Ecto neural progenitor cell (in vitro differentiated cells): Measurements from ENCODE around the gene ENTPD8.
"Not testable (repeated sequence)": the region's sequence is repeated elsewhere in the genome, so short reads cannot be mapped to it uniquely, and the experiment has no call there.

ENCODE experiments used
- DNase-seq: peaks from one replicate; pipeline ENCODE4 v3.0.0-alpha.2; 2018; ENCODE audit warnings: low spot score

Gene ENTPD8

DNA sequence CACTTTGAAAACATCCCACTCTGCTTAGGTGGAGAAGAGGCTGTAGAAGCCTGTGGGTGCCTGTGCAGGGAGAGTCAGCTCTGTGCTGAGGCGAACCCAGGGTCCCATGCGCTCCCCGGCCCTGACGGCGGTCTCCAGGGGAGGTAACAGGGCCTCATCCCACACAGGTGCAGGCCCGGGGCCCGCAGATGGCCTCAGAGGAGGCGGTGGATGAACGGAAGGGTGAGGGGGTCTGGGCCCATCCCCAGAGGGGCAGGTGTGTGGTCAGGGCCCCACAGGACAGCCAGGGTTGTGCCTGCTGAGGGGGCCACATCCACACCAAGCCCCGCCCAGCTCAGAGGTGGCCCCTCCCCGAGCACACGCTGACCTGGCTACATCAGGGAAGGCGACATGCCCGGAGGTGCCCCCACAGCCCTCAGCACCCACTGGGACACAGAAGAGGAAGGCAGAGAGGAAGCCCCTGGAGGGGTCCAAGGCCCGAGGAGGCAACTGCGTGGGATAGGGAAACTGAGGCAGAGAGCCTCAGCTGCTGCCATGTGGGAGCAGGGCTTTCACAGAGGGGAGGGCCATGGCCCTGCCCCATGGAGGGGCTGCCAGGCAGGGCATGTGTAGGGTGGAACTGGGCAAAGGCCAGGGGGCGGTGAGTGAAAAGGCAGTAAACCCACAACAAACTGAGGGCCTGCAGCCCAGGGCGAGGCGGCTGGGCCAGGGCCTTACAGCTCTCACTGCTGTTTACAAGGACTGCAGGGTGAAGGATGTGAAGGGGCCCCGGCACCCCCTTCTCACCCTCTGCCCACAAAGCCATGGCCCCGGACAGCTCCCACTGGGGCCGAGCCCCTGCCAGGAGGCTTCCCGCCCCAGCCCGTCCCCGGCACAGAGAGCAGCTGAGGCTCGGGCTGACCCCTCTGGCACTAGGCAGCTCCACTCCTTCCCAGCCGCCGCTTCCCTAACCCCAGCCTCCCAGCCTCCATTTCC, 47.7 kb downstream of the ENTPD8 start:
- no peak for DNase-seq

DNA sequence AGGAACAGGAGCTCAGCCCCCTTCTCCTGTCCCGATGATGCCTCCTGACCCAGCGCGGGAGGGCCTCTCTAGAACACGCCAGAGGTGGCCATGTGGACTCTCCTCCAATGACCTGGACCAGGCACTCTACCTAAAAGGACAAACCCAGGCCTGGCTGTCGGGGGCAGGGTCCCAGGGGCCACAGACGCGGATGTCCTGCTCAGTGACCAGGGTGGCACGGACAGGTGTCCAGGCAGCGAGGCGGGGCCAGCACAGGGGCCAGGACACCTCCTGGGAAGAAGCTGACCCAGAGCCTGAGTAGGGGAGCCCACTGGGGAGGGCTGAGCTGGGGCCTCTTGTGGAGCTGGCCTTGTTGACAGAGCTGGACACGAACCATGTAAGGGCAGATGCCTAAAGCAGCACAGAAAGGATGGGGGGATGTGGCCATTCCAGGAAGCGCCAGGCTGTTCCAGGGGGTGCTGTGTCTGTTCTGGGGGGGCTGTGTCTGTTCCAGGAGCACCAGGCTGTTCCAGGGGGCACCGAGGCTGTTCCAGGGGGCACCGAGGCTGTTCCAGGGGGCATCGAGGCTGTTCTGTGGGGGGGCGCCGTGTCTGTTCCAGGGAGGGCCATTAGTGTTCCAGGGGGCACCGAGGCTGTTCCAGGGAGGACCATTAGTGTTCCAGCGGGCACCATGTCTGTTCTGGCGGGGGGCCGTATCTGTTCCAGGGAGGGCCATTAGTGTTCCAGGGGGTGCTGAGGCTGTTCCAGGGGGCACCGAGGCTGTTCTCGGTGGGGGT, 48.7 kb downstream of the ENTPD8 start:
- DNase-seq: no peak

DNA sequence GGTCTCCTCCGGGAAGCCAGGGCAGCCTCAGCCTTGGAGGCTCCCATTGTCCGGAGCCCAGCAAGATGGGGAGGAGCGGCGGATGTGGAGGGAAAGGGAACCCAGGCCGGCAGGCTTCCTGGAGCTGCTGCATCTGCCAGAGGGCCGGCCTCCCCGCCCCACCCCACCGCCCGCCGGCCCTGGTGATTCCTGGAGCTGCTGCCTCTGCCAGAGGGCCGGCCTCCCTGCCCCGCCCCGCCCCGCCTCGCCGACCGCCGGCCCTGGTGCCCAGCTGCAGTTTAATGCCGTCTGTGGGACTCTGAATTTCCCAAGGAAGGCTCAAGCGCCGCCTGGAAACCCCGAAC, 49.8 kb downstream of the ENTPD8 start:
- DNase-seq: no peak

DNA sequence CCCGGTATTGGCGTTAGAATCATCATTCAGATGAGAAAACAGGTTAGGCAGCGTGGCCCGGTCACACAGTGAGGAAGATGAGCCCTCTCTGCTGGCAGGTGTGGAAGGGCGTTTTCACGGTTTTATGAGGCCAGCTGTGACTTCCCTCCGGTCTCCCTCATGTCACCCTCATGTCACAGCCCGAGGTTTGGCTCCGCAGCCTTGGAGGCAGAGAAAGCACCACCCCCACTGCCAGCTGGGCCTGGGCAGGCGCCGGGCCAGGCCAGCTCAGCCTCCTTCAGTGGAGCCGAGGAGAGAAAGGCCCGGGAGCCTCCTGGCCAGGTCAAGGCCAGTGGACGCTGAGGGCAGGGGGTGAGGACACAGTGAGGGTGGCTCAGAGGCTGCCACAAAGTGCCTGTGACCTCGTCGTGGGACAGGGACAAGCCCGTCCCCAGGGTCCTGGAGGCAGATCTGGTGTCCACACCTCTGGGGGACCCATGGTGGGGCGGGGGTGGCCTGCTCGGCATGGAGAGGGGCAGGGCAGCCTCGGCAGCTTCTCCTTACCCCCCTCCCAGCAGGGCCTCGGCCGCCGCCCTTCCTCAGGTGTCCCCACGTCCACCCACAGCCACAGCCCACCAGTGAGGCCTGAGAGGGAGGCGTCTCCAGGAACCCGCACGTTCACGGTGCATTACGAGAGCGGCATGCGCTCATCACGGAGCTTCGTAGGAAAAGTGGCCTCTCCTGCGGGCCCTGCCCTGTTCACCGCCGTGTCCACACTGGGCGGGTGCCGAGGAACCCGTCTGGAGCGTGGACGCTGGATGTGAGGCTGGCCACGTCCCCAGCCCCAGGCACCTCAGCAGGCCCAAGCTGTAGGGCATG, 50.4 kb downstream of the ENTPD8 start:
- no peak for DNase-seq

DNA sequence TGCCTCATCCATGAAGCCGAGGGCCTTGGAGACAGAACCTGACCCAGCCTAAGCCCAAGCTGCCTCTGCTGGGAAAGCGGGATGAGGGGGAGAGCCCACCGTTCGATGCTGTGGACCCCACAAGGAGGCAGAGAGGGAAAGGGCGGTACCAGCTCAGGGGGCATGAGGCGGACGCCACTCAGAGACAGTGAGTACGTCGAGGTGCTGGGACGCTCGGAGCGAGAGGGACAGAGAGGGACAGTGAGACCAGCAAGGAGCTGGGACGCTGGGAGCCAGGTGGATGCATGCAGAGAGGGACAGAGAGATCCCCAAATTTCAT, 51.8 kb downstream of the ENTPD8 start:
- DNase-seq: no peak

DNA sequence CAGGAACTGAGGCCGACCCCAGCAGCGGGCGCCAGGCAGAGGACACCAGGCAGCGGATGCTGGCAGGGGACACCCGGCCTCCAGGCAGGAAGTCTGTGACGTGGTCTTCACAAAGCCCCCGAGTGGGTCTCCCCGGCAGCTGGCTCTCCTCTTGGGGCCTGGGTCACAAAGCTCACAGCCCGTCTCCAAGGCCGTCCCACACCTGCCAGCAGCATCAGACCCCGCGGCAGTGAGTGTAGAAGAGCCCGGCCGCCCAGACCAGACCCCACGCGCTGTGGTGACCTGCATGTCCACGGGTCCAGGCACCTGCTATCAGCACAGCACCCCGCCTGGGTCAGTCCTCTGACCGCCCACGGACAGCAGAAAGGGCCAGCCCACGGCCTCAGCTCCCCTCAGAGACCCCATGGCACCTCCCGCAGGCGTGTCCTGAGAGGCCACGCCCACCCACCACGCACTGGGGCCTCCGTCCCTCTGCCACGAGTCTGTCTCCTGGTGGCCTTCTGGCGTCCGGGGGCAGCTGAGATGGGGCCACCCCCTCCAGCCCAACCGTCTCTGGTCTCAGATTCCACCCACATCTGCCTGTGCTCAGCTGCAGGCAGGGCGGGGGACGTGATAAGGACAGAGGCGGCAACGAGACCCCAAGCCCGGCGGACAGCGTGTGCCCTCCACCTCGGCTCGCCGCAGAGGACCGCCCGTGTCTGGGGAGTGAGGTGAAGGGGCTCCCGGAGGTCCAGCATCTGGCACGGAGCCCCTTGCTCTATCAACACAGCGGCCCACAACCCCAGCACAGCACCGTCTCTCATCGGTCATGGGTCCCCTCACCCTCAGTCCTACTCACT, 52.3 kb downstream of the ENTPD8 start:
- DNase-seq: no peak

DNA sequence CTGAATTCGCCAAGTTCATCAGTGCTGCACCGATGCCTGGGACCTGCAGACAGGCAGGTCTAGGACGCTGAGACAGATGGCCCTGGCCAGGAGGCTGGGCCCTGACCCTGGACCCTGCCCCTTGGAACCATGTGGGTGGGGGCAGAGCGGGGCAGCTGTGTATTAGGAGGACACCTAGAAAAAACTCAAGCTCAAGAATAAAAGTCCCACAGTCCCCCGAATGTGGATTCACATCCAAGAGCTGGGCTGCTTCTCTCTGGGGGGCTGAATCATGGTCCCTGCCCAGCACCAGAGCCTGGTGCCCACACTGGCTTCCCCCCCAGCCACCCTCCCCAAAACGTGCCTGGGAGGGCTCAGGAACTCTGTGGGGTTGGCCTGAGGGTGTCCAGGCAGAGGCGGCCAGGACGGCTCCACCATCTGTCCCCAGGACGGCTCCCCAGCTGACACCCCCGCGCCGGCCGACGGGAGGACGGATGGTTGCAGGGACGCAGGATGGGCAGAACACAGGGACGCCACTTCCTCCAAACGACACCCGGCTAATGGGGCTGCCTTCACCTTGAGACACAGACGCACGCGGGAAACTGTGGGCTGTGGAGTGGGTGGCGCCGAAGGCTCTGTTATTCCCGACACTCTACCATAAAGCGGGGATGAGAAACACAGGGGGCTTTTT, 53.1 kb downstream of the ENTPD8 start:
- DNase-seq: no peak

DNA sequence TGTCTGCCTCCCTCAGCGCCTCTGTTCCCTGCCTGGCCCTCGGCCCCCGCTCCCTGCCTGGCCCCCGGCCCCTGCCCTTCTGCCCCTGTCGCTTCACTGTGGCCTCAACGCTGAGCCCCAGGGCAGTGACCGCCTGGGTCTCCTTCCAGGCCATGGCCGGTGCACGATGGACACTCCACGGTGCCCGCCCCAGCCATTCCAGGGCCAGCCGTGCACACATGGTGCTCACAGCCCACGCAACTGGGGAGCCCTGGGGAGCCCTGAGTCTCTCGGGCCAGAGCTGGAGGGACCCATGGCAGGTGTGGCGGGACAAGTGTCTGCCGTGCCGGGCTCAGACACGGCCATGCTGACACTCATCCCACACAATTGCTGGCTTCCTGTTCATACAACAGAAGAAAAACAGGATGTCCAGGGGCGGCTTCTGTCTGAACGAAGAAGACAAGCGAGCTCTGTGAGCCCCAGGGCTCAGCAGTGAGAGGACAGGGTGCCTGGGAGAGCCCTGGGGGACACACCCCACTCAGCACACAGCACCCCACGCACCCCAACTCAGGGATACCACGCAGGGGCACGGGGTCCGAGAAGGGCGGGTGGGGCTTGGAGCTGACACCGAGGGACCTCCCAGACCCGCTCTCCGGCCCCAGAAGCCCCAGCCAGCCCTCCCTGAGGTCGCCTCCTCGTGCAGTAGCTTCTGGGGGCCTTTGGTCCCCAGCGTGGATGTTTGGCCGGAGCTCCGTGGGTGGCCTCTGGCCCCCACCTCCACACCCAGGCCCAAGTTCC, 53.9 kb downstream of the ENTPD8 start:
- no peak for DNase-seq

DNA sequence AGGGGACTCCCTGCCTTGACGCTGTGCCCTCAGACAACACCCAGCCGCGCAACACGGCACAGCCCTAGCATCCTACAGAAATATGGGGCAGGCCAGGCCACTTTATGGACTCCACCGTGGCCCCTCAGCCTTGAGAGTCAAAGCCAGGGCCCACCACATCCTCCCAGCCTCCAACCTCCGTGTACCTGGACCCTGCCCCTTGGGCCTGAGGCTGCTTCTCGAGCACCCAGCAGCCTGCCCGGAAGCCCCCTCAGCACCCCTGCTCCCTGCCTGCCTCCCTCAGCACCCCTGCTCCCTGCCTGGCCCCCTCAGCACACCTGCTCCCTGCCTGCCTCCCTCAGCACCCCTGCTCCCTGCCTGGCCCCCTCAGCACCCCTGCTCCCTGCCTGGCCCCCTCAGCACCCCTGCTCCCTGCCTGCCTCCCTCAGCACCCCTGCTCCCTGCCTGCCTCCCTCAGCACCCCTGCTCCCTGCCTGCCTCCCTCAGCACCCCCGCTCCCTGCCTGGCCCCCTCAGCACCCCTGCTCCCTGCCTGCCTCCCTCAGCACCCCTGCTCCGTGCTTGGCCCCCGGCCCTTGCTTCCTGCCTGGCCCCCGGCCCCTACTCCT, 54.5 kb downstream of the ENTPD8 start:
- not testable (repeated sequence) for DNase-seq

DNA sequence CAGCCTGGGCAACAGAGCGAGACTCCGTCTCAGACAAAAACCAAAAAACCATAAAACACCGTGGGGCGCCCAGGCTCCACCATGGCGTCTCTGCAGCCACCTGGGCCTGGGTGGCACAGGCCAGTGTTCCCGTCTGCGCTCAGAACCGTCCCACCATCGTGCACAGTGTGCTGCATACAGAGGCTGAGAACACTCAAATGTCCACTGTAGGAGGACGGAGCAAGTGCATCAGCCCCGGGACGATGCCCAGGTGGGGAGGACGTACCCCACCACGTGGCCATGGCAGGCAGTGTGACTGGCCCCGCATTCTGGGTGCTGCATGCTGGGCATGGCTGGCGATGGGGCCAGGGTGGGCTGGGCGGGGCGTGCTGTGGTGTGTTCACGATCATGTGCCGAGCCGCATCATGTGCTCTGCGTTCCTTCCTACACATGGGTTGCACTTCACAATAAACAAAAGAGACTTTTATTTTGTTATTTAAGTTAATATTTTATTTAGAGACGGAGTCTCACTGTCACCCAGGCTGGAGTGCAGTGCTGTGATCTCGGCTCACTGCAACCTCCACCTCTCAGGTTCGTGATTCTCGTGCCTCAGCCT, 56.0 kb downstream of the ENTPD8 start:
- no peak for DNase-seq
